BLaER1 treated with 17β-estradiol and CSF1 and Interleukin-3, amounts not matched to agents 10 nM and 100 nM (cell line): ENCODE data around the gene SERPINB7.
"Not testable (repeated sequence)": the region's sequence is repeated elsewhere in the genome, so short reads cannot be mapped to it uniquely, and the experiment has no call there.

Experiments used
- H3K27ac ChIP-seq, 11 experiments: shearing (Covaris generic); formaldehyde crosslinking; 2 replicates each; pipeline ENCODE4 v1.8.1; 2022
- H3K27me3 ChIP-seq, 11 experiments: shearing (Covaris generic); formaldehyde crosslinking; 2 replicates each; pipeline ENCODE4 v1.8.1; 2022
- H3K36me3 ChIP-seq, 11 experiments: shearing (Covaris generic); formaldehyde crosslinking; 2 replicates each; pipeline ENCODE4 v1.8.1; 2022
- H3K4me1 ChIP-seq, 10 experiments: shearing (Covaris generic); formaldehyde crosslinking; 2 replicates each; pipeline ENCODE4 v1.8.1; 2022
- H3K4me2 ChIP-seq, 11 experiments: shearing (Covaris generic); formaldehyde crosslinking; 2 replicates each; pipeline ENCODE4 v1.8.1; 2022
- H3K4me3 ChIP-seq, 10 experiments: shearing (Covaris generic); formaldehyde crosslinking; 2 replicates each; pipeline ENCODE4 v1.8.1; 2022
- H3K9ac ChIP-seq, 11 experiments: shearing (Covaris generic); formaldehyde crosslinking; 2 replicates each; pipeline ENCODE4 v1.8.1; 2022
- H3K9me3 ChIP-seq, 11 experiments: shearing (Covaris generic); formaldehyde crosslinking; replicated peaks in 1 of 11; 2 replicates each; pipeline ENCODE4 v1.8.1; 2022
- H4K20me1 ChIP-seq, 11 experiments: shearing (Covaris generic); formaldehyde crosslinking; 2 replicates each; pipeline ENCODE4 v1.8.1; 2022
- Cebpa-rat ChIP-seq, 11 experiments: shearing (Covaris generic); IDR thresholded peaks; 2 replicates each; pipeline ENCODE4 v1.8.1; 2022

The SERPINB7 gene

GRCh38 chr18:63753676-63754075 is 21.5 kb upstream of the SERPINB7 start:
- no peaks in the 10 kb centered on the region for H3K27me3 ChIP-seq
- H3K36me3 ChIP-seq: no peaks in the 10 kb centered on the region
- no peaks in the 10 kb centered on the region for H4K20me1 ChIP-seq
- H3K4me3 ChIP-seq: no peak overlapping the region
- no peaks in the 10 kb centered on the region for H3K4me1 ChIP-seq
- no peak overlapping the region for H3K9ac ChIP-seq
- no peak for TF ChIP-seq Cebpa-rat (IDR thresholded peaks at IDR 0.05)
- peaks cover 0 to 1% (median 0%) of the 10 kb centered on the region in 11 experiments; a peak in 2 of 22 replicates for H3K9me3 ChIP-seq
- H3K27ac ChIP-seq: no peak overlapping the region
- H3K4me2 ChIP-seq: no peak overlapping the region

DNA sequence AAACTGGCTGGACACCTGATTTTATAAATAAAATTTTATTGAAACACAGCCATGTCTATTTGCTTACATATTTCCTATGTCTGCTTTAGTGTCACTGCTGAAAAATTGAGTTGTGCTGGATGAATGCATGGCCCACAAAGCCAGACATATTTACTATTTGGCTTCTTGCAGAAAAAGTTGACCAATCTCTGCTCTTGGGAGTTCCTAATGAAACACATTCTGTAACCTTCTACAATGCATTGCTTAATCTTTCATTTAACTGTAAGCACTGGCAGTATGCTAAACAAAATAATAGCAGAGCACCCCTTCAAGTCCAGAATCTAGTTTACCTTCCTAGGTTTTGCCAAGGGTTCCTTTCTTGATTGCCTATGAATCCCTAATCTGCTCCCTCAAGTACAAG is 17.7 kb upstream of the SERPINB7 start:
- H3K36me3 ChIP-seq: no peaks in the 10 kb centered on the region
- no peak overlapping the region for H3K4me2 ChIP-seq
- H3K9me3 ChIP-seq: peaks cover 16 to 30% (median 23%) of the 10 kb centered on the region in 11 experiments
- no peak overlapping the region for H3K9ac ChIP-seq
- H3K4me3 ChIP-seq: no peak overlapping the region
- TF ChIP-seq Cebpa-rat (IDR thresholded peaks at IDR 0.05): no peak
- H4K20me1 ChIP-seq: no peaks in the 10 kb centered on the region
- no peaks in the 10 kb centered on the region for H3K4me1 ChIP-seq
- no peaks in the 10 kb centered on the region for H3K27me3 ChIP-seq
- H3K27ac ChIP-seq: no peak overlapping the region

- peaks cover 16 to 30% (median 23%) of the 10 kb centered on the region in 11 experiments for H3K9me3 ChIP-seq
- no peaks in the 10 kb centered on the region for H3K27me3 ChIP-seq
Measured at GRCh38 chr18:63758615-63759240, 16.5 kb upstream of the SERPINB7 start.

GRCh38 chr18:63759786-63760185 is 15.4 kb upstream of the SERPINB7 start:
- H3K9ac ChIP-seq, H3K4me3 ChIP-seq, H3K27ac ChIP-seq, H3K4me1 ChIP-seq, H3K36me3 ChIP-seq, H3K4me2 ChIP-seq, H4K20me1 ChIP-seq, H3K27me3 ChIP-seq: not testable (repeated sequence)
- H3K9me3 ChIP-seq: peaks cover 16 to 30% (median 23%) of the 10 kb centered on the region in 11 experiments

More at GRCh38 chr18:63758615-63759240, 16.5 kb upstream of the SERPINB7 start:
- Histone ChIP-seq H3K36me3 (no peaks in the 10 kb centered on the region), H3K9ac (no peak overlapping the region), H3K4me1 (no peaks in the 10 kb centered on the region), H4K20me1 (no peaks in the 10 kb centered on the region), H3K4me3 (no peak overlapping the region), H3K4me2 (no peak overlapping the region), H3K27ac (no peak overlapping the region)
- TF ChIP-seq Cebpa-rat (IDR thresholded peaks at IDR 0.05): no peak

GRCh38 chr18:63762518-63762917 is 12.7 kb upstream of the SERPINB7 start:
- Histone ChIP-seq H3K27ac (no peak overlapping the region), H3K9ac (no peak overlapping the region), H3K9me3 (peaks cover 16 to 30% (median 23%) of the 10 kb centered on the region in 11 experiments), H3K27me3 (no peaks in the 10 kb centered on the region), H3K4me2 (no peak overlapping the region), H3K36me3 (no peaks in the 10 kb centered on the region), H3K4me3 (no peak overlapping the region), H4K20me1 (no peaks in the 10 kb centered on the region), H3K4me1 (no peaks in the 10 kb centered on the region)
- TF ChIP-seq Cebpa-rat (IDR thresholded peaks at IDR 0.05): no peak

DNA sequence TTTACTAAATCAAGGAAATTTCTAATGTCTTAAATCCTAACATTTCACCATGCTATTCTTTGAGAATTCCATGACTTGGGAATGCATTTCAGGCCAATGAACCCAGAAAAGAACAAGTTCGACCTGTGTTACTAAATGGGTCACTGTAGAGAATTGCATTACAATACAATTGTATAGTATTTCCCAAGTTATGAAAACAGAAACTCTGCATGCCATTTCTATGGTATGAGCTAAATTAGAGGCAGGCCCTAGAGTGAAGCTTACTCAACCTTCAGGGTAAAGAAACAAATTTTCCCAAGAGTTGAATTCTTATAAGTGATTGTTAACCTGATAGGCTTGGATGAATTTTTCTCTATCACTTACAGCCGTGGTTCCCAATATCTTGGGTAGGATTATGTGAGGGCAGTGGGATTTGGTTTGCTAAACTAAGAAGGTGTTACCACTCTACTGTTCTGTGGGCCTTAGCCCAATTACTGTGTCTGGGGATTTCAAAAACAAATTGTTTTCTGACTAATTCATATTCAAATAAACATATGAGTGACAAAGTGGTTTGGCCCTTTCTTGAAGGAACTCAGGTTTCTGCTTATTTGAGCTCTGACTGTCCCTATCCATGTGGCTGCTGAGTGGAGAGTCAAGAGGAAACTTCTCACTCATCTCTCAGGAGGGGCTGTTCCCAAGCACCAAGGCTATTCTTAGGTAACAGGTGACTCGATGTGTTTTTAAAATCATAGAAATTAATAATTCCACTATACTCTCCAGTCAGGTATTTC is 11.2 kb upstream of the SERPINB7 start:
- no peak overlapping the region for H3K4me3 ChIP-seq
- no peak overlapping the region for H3K27ac ChIP-seq
- H3K36me3 ChIP-seq: no peaks in the 10 kb centered on the region

GRCh38 chr18:63765837-63766236 is 9.4 kb upstream of the SERPINB7 start:
- Histone ChIP-seq H3K9me3 (peaks cover 0 to 12% (median 6%) of the 10 kb centered on the region in 11 experiments; a peak in 14 of 22 replicates), H3K4me1 (no peaks in the 10 kb centered on the region), H3K4me2 (no peak overlapping the region), H3K27me3 (no peaks in the 10 kb centered on the region), H3K4me3 (no peak overlapping the region), H3K36me3 (no peaks in the 10 kb centered on the region), H4K20me1 (no peaks in the 10 kb centered on the region), H3K9ac (no peak overlapping the region), H3K27ac (no peak overlapping the region)
- TF ChIP-seq Cebpa-rat (IDR thresholded peaks at IDR 0.05): no peak

More for the DNA sequence above, 11.2 kb upstream of the SERPINB7 start:
- H3K4me1 ChIP-seq: no peaks in the 10 kb centered on the region
- H4K20me1 ChIP-seq: no peaks in the 10 kb centered on the region
- TF ChIP-seq Cebpa-rat (IDR thresholded peaks at IDR 0.05): no peak
- no peaks in the 10 kb centered on the region for H3K27me3 ChIP-seq
- peaks cover 16 to 30% (median 22%) of the 10 kb centered on the region in 11 experiments for H3K9me3 ChIP-seq
- H3K9ac ChIP-seq: no peak overlapping the region
- H3K4me2 ChIP-seq: no peak overlapping the region

GRCh38 chr18:63773551-63773950 is 1.7 kb upstream of the SERPINB7 start:
- H3K9ac ChIP-seq: no peak overlapping the region
- H4K20me1 ChIP-seq: no peaks in the 10 kb centered on the region
- H3K4me3 ChIP-seq: no peak overlapping the region
- H3K27ac ChIP-seq: no peak overlapping the region
- H3K9me3 ChIP-seq: no peaks in the 10 kb centered on the region
- no peaks in the 10 kb centered on the region for H3K4me1 ChIP-seq
- no peaks in the 10 kb centered on the region for H3K36me3 ChIP-seq
- TF ChIP-seq Cebpa-rat (IDR thresholded peaks at IDR 0.05): no peak
- no peaks in the 10 kb centered on the region for H3K27me3 ChIP-seq
- H3K4me2 ChIP-seq: no peak overlapping the region

DNA sequence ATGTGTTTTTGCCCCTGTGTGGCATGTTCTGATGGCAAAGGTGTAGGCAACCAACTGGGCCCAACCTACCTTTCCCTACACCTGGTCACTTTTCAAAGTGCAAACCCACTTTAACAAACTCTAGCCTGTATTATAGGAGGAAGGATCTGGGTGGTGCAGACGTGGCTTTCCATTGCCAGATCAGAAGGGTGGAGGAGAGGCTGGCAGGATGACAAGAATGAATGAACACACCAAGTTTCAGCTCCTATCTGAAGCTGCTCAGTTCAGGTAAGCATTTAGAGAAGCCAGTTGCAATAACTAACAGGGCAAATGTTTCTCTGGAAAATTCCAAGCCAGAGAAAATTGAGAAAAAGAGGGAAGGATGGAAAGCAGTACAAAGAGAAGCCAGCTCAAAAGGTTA is 707 bp upstream of the SERPINB7 start:
- H3K9ac ChIP-seq: no peak overlapping the region
- no peak for TF ChIP-seq Cebpa-rat (IDR thresholded peaks at IDR 0.05)
- H3K9me3 ChIP-seq: no peaks in the 10 kb centered on the region
- H3K4me2 ChIP-seq: no peak overlapping the region
- H3K4me3 ChIP-seq: no peak overlapping the region
- no peak overlapping the region for H3K27ac ChIP-seq
- H3K4me1 ChIP-seq: no peaks in the 10 kb centered on the region
- H3K36me3 ChIP-seq: no peaks in the 10 kb centered on the region
- no peaks in the 10 kb centered on the region for H3K27me3 ChIP-seq
- H4K20me1 ChIP-seq: no peaks in the 10 kb centered on the region

DNA sequence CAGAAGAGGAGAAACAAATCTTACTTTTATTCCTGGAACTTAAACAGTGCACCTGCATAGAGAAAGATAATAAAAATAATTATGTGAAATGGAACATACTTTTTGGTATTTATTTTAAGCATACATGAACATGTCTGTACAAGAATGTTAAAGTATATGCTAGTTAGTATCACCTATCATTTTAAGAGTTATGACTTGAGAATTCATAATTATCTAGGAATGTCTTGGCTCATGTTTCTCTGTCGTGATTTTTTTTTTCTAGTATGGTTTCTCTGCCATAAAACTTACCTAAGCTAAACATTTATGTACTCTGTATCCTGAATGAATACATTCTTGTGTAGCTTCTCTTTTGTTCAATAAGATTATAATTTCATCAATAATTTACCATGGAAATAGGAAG is 4.2 kb downstream of the SERPINB7 start:
- Histone ChIP-seq H3K4me1 (no peaks in the 10 kb centered on the region), H3K27me3 (no peaks in the 10 kb centered on the region), H3K27ac (no peak overlapping the region), H3K4me3 (no peak overlapping the region), H3K4me2 (no peak overlapping the region), H3K9me3 (no peaks in the 10 kb centered on the region), H3K9ac (no peak overlapping the region), H3K36me3 (no peaks in the 10 kb centered on the region), H4K20me1 (no peaks in the 10 kb centered on the region)
- TF ChIP-seq Cebpa-rat (IDR thresholded peaks at IDR 0.05): no peak
